GM19395 (cell line): Measurements from ENCODE around the gene TP53I3.
"Not testable (repeated sequence)": the region's sequence is repeated elsewhere in the genome, so short reads cannot be mapped to it uniquely, and the experiment has no call there.

Source experiments
- ATAC-seq: cut with Tn5 transposase; IDR thresholded peaks from one replicate; pipeline ENCODE4 v1.9.1; 2021; ENCODE audit warnings: mild to moderate bottlenecking, moderate library complexity; ENCODE audit not compliant: unreplicated experiment

The TP53I3 gene

DNA sequence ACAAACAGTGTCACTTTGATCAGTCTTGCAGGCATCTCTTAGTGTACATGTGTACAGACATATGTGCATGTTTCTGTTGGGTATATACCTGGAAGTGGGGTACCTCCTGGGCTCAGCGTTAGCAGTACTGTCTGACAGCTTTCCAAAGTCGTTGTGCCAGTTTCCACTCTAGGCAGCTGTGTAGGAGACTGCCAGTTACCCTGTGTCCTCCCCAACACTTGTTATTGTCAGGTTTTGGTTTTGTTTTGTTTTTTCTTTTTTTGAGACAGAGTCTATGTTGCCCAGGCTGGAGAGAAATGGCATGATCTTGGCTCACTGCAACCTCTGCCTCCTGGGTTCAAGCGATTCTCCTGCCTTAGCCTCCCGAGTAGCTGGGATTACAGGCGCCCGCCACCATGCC lies 28.9 kb downstream of the TP53I3 start:
- no peak for ATAC-seq

DNA sequence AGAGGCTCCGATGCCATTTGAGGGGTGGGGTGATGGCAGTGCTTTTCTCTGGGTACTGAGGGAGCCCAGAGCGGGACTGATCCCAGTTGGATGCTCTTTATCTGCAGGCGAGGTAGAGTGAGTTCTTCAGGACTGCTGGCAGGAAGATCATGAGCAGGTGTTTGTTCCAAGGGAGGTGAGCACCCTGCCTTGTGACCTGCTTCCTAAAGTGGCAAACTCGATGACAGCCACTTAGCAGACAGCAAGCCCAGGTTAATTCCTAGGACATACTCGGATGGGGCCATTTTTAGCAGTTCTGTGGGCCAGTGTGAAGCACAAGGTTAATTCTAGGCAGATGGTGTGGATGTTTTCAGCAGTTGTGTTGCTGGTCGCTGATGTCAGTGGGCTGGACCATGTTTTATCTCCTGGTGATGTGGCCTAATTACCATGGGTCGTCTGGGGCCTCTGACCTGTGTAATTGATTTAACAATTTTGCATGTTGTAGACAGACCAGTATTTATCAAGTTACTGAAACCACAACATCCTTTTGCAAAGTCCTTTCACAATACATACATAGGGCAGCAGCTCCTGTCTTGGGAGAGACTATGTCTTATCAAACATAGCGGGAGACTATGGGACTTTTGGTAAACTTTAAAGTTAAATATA lies 30.1 kb downstream of the TP53I3 start:
- no peak for ATAC-seq

DNA sequence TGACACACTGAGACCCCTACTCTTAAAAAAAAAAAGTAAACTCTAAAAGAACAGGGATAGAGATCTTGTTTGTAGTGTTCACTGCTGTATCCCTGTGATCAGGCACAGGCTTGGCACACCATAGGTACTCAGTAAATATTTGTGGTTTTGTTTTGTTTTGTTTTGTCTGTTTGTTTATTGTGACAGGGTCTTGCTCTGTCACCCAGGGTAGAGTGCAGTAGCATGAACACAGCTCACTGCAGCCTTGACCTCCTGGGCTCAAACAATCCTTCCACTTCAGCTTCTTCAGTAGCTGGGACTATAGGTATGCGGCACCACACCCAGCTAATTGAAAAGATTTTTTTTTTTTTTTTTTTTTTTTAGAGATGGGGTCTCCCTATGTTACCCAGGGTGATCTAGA lies 31.7 kb downstream of the TP53I3 start:
- no peak for ATAC-seq

DNA sequence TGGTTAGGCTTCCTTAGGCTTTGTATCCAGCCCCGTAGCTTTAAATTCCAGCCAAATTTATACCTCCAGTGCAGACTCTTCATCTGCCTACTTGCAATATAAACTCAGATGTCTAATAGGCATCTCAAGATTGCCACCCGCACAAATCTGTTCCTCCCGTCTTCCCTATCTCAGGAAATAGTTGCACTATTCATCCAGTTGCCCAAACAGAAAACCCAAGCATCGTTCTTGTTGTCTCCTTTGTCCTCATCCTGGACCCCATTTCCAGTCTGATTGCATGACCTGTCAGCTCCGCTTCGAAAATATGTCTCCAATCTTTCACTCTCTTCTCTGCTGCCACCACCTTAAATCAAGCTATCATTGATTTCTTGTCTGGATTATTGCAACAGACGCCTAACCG lies 32.8 kb downstream of the TP53I3 start:
- no peak for ATAC-seq

DNA sequence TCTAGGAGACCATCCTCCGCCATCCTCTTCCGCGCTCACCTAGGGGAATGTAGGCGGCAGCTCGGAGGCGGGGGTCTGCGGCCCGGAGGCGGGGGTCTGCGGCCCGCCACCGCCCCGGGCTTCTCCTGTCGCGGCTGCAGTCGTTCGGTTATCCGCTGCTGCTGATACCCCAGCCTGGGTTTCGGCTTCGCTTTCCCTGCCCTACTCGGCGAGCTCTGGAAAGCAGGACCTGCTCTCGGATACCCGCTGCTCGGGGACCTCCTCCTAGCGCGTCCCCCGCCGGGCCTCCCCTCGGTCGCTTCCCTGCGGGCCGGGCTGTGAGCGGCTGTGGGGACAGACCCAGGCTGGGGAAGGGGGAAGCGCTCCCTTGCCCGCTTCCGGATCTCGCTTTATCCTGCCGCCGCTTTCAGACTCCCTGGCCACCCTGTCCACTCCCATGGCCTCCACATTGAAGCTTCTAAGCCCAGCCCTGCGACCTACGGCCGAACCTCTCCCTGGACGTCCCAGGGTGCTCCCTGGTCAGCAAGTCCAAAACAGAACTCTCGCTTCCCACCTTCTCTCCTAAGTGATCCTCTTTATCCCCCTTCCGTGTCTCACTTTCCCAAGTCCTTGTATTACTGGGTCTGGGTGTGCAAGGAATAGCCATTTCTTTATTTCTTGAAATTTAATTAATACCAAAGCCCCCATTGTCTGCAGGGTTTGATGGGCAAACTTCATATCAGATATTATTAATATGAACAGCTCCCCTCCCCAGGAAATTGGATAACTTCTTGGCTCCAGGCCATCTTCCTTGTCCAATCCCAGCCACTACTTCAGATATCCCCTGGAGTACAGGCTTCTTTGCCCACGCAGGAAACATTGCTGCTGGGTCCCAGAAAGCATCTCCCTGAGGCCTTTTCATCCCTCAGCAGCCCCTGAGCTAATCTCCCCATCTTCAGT lies 34.3 kb downstream of the TP53I3 start:
- no peak for ATAC-seq

DNA sequence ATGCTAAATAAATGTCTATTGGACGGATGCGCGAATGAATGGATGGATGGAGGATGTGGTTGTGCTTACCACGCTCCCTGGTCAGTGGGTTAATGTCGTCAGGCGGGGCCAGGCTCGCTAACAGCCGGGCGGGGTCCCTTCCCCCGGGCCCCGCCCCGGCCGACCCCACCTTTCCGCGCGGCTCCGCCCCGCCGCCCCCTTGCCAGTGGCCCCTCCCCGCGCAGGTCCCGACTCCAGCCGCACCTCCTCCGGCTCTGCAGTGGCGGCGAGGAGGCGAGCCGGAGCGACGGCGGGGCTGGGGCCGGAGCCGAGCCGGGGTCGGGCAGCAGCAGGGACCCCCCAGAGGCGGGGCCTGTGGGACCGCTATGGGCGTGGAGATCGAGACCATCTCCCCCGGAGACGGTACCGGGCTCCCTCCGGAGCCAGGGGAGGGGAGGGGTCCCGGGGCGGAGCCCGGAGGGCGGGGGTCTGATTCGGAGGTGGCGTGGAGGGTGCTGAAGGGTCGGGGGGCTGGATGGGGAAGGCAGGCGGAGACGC lies 35.1 kb downstream of the TP53I3 start, which contains the start of gene FKBP1B:
Gene FKBP1B (plus strand): TSS at position 257 of the 537 bp plus-strand sequence. CDS start 109 bp downstream, at position 366.
- no peak for ATAC-seq

DNA sequence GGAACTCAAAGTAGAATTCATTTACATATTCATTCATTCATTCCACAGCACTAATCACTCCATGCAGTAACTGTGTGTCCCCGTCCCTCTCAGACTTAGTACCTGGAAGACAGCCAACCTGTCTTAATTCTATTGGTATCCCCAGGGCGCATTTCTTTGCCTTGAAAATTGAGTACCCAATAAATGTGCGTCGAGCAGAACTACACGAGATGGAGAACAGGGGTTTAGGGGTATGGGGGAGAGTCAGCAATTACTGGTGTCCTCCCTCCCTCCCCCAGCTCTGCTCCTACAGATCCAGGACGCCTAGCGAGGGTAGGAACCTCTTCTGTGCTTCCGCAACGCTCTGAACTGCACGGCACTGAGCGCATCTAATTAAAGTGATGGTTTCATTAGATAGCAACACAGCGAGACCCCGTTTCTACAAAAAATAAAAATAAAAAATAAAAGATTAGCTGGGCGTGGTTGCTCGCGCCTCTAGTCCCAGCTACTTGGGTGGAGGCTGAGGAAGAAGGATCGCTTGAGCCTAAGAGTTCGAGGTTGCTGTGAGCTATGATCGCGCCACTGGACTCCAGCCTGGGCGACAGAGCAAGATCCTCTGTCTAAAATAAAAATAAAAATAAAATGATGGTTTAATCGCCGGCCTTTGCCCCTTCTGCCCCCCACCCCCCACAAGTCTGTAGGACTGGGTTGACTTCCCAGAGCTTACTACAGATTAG lies 35.7 kb downstream of the TP53I3 start:
- no peak for ATAC-seq

DNA sequence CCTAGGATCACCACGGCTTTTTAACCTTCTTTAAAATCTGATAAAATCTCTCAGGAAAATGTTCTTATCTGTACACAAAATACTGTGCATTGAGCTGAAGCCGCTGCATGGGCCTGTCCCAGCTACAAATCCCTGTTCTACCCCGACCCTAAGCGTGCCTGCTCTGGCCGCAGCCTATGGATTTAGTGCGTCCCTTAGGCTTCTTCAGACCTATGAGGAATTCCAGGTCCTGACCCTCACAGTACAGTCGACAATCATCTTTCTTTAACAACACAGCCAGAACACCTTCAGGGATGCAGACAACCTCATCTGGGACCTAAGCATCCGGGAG lies 37.0 kb downstream of the TP53I3 start:
- ATAC-seq, result peak; percentile 7

DNA sequence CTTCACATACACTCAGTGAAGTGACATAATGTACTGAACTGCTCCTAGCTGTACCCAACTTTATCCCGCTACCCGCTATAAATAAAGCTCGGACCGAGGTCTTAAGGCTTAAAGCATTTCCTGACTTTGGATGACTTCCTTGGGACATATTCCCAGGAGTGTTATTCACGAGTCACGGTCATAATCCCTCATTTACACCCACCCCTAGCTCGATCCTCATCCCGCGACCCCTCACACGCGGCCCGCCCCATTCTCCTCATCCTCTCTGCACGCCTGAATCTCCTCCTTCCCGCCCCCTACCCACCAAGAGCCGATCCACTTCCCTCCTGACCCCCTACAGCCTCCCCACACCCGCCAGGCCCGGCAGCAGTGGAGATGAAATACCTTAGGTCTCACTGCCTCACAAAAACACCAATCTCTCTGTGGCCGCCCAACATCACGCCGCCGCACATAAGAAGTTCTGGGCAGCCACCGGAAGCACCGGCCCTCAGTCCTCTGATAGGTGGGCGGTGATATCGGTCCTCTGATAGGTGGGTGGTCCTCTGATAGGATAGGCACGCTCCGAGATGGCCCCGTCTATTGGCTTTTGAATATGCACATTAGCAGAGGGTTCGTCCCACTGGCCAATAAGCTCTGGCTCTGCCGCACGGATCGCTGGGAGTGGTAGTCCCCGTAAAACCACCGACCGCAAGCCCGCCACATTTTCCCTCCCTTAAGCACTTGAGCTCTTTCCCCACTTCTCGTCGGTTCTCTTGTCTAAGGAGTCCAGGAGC lies 37.5 kb downstream of the TP53I3 start, which contains the start of gene WDCP:
Gene WDCP (minus strand): TSS at position 462 of the 773 bp plus-strand sequence. CDS start 7,897 bp downstream, outside the sequence.
- ATAC-seq, result peak; percentile 100

DNA sequence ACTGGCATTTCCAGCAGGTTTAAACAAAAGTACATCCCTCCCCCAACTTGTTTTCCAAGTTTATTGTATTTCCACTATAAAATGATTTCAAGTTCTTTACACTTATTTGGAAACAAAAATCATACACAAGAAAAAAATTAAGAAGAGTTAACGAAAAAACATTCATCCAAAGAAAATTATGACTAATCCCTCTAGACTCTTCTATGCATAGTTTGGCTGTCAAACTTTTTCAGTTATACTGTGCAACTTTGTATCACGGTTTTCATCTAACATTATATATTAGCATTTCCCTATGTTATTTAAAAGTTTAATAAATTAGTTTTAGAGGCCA lies 38.1 kb downstream of the TP53I3 start:
- no peak for ATAC-seq

DNA sequence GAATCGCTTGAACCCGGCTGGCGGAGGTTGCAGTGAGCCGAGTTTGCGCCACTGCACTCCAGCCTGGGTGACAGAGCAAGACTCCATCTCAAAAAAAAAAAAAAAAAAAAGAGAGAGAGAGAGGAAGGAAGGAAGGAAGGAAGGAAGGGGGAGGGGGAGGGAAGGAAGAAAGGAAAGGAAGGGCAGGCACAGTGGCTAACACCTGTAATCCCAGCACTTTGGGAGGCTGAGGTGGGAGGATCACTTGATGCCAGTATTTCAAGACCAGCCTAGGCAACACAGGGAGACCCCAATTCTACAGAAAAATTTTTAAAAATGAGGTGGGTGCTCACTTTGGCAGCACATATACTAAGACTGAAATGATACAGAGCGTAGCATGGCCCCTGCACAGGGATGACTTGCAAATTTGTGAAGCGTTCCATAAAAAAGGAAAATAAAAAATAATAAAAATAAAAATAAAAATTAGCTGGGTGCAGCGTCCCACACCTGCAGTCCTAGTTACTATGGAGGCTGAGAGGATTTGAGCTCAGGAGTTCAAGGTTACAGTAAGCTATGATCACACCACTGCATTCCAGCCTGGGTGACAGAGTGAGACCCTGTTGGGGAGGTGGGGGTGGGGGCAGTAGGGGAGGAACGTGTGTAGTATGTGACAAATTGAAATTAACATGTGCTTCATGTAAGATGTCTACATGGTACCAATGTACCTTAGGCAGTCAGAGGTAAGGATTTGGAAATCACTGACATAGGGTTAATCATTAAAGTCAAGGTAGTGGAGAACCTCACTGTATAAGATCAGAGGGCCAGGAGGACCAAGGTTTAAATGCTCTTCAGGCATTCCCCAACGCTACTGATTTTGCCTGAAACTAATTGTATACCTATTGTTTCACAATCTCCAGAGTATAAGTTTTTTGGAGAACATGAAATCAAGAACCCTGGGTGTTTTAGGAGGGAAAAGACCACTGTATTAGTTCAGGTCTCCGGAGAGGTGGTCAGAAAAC lies 38.8 kb downstream of the TP53I3 start:
- no peak for ATAC-seq

DNA sequence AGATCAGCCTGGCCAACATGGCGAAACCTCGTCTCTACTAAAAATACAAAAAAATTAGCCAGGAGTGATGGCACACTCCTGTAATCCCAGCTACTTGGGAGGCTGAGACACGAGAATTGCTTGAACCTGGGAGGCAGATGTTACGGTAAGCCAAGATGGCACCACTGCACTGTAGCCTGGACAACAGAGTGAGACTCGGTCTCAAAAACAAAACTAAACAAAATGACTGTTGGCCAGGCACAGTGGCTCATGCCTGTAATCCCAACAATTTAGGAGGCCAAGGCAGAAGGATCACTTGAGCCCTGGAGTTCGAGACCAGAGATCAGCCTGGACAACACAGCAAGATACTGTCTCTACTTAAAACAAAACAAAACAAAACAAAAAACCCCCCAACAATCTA lies 41.5 kb downstream of the TP53I3 start:
- not testable (repeated sequence) for ATAC-seq

DNA sequence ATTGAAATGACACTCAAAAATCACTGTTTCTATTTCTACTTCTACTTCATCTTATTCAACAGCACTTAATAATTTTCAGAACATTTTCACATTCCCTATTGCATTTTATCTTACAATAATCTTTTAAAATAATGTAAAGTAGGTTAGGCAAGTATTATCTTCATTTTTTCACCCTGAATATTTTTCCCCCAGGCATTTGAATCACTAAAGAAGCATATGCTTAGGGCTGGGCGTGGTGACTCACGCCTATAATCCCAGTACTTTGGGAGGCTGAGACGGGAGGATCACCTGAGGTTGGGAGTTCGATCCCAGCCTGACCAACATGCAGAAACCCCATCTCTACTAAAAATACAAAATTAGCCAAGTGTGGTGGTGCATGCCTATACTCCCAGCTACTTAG lies 44.1 kb downstream of the TP53I3 start:
- no peak for ATAC-seq

DNA sequence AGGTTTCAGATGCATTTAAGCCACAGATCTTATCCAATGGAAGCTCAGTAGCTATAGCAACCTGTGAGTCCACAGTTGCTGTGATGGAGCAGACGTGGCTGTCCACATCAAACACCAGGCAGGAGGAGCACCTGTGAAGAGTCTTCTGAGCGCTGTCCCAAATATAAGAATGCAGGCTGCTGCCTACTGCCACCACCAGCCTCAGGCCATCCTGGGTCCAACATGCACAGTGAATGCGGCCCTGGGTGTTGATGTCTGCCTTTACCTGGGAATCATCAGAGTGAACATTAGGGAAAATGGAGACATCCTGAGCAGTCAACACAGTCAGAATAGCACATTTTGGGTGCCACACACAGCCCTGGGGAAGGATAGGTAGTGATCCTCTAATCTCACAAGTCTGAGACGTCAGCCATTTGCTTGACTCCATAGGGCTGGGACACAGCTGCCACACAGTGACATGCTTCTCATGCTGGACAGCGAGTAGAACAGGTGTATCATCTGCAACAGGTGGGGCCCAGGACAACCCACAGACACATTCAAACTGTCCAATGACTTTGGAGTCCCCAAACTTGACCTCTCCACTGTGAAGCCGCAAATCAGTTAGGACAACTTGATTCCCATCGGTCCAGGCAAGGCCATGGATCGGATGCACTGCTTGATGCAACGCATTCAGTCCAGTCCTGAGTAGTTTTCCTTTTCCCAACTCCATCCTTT lies 45.7 kb downstream of the TP53I3 start:
- ATAC-seq, result no peak
